Measurements from ENCODE around the gene APBA2.
"Not testable (repeated sequence)": the region's sequence is repeated elsewhere in the genome, so short reads cannot be mapped to it uniquely, and the experiment has no call there.

DNA sequence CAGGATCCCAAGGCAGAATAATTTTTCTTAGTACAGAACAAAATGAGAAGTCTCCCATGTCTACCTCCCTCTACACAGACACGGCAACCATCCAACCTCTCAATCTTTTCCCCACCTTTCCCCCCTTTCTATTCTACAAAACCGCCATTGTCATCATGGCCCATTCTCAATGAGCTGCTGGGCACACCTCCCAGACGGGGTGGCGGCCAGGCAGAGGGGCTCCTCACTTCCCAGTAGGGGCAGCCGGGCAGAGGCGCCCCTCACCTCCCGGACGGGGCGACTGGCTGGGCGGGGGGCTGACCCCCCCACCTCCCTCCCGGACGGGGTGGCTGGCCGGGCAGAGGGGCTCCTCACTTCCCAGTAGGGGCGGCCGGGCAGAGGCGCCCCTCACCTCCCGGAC lies 36.5 kb upstream of the APBA2 start:
- TF ChIP-seq, protein P1, sequence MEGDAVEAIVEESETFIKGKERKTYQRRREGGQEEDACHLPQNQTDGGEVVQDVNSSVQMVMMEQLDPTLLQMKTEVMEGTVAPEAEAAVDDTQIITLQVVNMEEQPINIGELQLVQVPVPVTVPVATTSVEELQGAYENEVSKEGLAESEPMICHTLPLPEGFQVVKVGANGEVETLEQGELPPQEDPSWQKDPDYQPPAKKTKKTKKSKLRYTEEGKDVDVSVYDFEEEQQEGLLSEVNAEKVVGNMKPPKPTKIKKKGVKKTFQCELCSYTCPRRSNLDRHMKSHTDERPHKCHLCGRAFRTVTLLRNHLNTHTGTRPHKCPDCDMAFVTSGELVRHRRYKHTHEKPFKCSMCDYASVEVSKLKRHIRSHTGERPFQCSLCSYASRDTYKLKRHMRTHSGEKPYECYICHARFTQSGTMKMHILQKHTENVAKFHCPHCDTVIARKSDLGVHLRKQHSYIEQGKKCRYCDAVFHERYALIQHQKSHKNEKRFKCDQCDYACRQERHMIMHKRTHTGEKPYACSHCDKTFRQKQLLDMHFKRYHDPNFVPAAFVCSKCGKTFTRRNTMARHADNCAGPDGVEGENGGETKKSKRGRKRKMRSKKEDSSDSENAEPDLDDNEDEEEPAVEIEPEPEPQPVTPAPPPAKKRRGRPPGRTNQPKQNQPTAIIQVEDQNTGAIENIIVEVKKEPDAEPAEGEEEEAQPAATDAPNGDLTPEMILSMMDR (IDR thresholded peaks at IDR 0.05), result not testable (repeated sequence)
- TF ChIP-seq POLR2A (IDR thresholded peaks at IDR 0.05), result not testable (repeated sequence)
